ENCODE data around the gene CDX1.

The CDX1 gene

DNA sequence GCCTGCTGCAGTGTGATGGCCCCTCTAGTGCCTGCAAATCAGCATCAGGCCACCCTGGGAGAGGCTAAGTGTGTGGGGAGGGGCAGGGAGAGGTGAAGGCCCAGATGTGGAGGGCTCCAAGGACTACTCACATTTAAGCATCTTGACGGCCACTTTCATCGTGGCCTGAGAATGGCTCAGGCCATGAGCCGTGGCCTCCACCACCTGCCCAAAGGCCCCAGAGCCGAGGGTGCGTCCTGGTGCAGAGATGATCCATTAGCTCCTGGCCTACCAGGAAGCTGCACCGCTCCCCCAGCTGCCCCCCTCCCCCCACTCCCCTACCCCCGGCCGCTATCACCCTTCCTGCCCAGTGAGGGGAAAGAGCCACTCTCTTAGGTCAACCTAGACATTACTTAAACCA is 42.0 kb upstream of the CDX1 start:
- no peak overlapping the region for H3K4me3 ChIP-seq (ENCODE audit: control insufficient read depth, low read depth, low read length)
- TF ChIP-seq, protein P1, sequence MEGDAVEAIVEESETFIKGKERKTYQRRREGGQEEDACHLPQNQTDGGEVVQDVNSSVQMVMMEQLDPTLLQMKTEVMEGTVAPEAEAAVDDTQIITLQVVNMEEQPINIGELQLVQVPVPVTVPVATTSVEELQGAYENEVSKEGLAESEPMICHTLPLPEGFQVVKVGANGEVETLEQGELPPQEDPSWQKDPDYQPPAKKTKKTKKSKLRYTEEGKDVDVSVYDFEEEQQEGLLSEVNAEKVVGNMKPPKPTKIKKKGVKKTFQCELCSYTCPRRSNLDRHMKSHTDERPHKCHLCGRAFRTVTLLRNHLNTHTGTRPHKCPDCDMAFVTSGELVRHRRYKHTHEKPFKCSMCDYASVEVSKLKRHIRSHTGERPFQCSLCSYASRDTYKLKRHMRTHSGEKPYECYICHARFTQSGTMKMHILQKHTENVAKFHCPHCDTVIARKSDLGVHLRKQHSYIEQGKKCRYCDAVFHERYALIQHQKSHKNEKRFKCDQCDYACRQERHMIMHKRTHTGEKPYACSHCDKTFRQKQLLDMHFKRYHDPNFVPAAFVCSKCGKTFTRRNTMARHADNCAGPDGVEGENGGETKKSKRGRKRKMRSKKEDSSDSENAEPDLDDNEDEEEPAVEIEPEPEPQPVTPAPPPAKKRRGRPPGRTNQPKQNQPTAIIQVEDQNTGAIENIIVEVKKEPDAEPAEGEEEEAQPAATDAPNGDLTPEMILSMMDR (IDR thresholded peaks at IDR 0.05; ENCODE audit: control insufficient read depth, insufficient read depth, low read depth, low read length, missing control alignments) = no peak
- no peak for DNase-seq (ENCODE audit: low read depth)

GRCh38 chr5:150125334-150125733 is 41.2 kb upstream of the CDX1 start:
- TF ChIP-seq, protein P1 (IDR thresholded peaks at IDR 0.05; ENCODE audit: control insufficient read depth, insufficient read depth, low read depth, low read length, missing control alignments) = no peak
- no peak overlapping the region for H3K4me3 ChIP-seq (ENCODE audit: control insufficient read depth, low read depth, low read length)
- DNase-seq (ENCODE audit: low read depth) = no peak

- no peak overlapping the region for H3K4me3 ChIP-seq (ENCODE audit: control insufficient read depth, low read depth, low read length)
- no peak for DNase-seq (ENCODE audit: low read depth)
- TF ChIP-seq, protein P1 (IDR thresholded peaks at IDR 0.05; ENCODE audit: control insufficient read depth, insufficient read depth, low read depth, low read length, missing control alignments) = no peak
These were observed 40.2 kb upstream of the CDX1 start for GRCh38 chr5:150126199-150126920.

DNA sequence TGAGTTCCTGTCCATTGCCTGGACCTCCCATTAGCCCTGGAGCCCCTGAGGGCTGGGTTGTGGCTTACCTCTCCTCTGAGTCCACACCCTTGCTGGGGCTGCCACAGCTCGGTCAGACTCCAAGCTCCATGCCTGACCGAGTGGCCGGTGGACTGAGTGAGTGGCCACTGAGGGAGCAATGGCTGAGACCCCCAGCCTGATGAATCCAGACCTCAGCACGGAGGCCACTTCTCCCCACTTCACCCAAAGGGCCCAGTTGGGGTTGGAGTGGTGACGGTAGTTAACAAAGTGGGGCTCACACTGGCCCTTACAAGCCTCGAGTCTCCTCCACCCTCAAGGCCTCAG is 39.7 kb upstream of the CDX1 start:
- TF ChIP-seq, protein P1 (IDR thresholded peaks at IDR 0.05; ENCODE audit: control insufficient read depth, insufficient read depth, low read depth, low read length, missing control alignments) = no peak
- DNase-seq (ENCODE audit: low read depth) = no peak
- H3K4me3 ChIP-seq (ENCODE audit: control insufficient read depth, low read depth, low read length) = no peak overlapping the region

DNA sequence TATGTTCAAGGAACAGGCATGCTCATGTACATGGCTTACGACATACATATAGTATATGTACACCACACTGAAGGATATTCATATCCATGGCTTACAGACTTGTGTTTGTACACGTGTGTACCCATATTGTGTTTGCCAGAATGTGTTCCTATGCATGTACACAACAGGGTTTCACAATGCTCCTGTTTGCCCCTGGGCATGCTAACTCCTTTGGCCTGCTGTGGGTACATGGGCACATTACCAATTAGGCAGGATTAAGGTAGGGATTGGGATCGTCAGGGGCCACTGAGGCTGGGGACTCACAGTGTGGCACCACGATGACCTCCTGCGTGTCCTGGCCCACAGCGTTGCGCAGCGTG is 37.1 kb upstream of the CDX1 start:
- TF ChIP-seq, protein P1 (IDR thresholded peaks at IDR 0.05; ENCODE audit: control insufficient read depth, insufficient read depth, low read depth, low read length, missing control alignments) = no peak
- no peak overlapping the region for H3K4me3 ChIP-seq (ENCODE audit: control insufficient read depth, low read depth, low read length)
- DNase-seq (ENCODE audit: low read depth) = no peak

- no peak for DNase-seq (ENCODE audit: low read depth)
- TF ChIP-seq, protein P1 (IDR thresholded peaks at IDR 0.05; ENCODE audit: control insufficient read depth, insufficient read depth, low read depth, low read length, missing control alignments) = peak; percentile 94
- no peak overlapping the region for H3K4me3 ChIP-seq (ENCODE audit: control insufficient read depth, low read depth, low read length)
These were observed 36.6 kb upstream of the CDX1 start for GRCh38 chr5:150129813-150130492.

Measured in AG09309 (cell line).